HG03460 (cell line): ENCODE measurements around the gene JAKMIP2.
"Not testable (repeated sequence)": the region's sequence is repeated elsewhere in the genome, so short reads cannot be mapped to it uniquely, and the experiment has no call there.

Experiments used
- ATAC-seq: cut with Tn5 transposase; IDR thresholded peaks from one replicate; pipeline ENCODE4 v1.9.1; 2021; ENCODE audit not compliant: unreplicated experiment

Gene JAKMIP2

GRCh38 chr5:147561435-147561834 is 221.1 kb downstream of the JAKMIP2 start:
- ATAC-seq = no peak

GRCh38 chr5:147560718-147561331 is 221.7 kb downstream of the JAKMIP2 start:
- ATAC-seq = no peak

GRCh38 chr5:147559749-147560148 is 222.8 kb downstream of the JAKMIP2 start:
- ATAC-seq = no peak

- ATAC-seq = no peak
These were observed 223.7 kb downstream of the JAKMIP2 start for GRCh38 chr5:147558826-147559225.

- no peak for ATAC-seq
These were observed 224.4 kb downstream of the JAKMIP2 start for GRCh38 chr5:147557876-147558745.

- no peak for ATAC-seq
These were observed 227.4 kb downstream of the JAKMIP2 start for GRCh38 chr5:147555176-147555575.

- no peak for ATAC-seq
These were observed 228.2 kb downstream of the JAKMIP2 start for GRCh38 chr5:147554261-147554817.

GRCh38 chr5:147553817-147554216 is 228.7 kb downstream of the JAKMIP2 start:
- ATAC-seq = not testable (repeated sequence)

- no peak for ATAC-seq
These were observed 229.6 kb downstream of the JAKMIP2 start for GRCh38 chr5:147552897-147553296.

- no peak for ATAC-seq
These were observed 230.9 kb downstream of the JAKMIP2 start for GRCh38 chr5:147551677-147552076.

GRCh38 chr5:147547730-147548129 is 234.8 kb downstream of the JAKMIP2 start:
- no peak for ATAC-seq

- ATAC-seq = no peak
These were observed 238.0 kb downstream of the JAKMIP2 start for GRCh38 chr5:147544556-147544955.

GRCh38 chr5:147539053-147539452 is 243.5 kb downstream of the JAKMIP2 start:
- no peak for ATAC-seq

GRCh38 chr5:147538236-147538635 is 244.3 kb downstream of the JAKMIP2 start:
- ATAC-seq = no peak
